Measurements from ENCODE around the gene PTGR3.

The PTGR3 gene

DNA sequence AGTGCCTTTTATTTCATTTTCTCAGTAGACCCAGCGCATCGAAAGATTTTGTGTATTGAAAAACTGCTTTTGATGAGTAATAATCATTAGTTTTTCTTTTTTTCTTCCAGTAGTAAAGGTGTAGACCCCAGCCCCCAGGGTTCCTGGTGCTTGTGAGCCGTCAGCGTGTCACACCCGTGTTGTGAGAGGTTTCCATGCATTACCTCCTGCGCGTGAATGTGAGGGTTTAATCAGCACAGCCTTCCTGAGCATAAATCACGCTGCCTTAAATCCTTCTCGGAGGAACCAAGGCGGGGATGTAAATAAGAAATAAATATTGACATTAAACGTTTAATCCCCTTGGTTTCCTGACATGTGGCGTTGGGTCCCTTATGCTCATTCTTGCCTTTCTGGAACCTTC lies 26.0 kb upstream of the PTGR3 start:
- no peak for DNase-seq

DNA sequence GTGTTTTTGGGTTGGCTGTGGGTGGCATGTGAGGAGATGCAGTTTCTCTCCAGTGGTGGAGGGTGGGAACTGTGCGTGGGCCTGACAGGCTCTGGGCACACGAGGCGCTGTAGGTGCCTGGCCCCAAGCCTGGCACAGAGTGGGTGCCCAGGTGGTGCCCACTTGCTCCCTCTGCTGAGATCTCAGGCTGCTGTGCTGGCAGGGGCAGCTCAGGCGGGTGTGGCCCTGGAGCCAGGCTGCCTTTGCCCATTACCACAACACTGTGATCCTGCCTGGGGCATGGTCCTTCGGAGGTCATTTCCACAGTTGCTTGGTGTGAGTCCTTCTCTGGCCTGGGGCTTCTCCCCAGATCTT lies 22.1 kb upstream of the PTGR3 start:
- no peak for DNase-seq

DNA sequence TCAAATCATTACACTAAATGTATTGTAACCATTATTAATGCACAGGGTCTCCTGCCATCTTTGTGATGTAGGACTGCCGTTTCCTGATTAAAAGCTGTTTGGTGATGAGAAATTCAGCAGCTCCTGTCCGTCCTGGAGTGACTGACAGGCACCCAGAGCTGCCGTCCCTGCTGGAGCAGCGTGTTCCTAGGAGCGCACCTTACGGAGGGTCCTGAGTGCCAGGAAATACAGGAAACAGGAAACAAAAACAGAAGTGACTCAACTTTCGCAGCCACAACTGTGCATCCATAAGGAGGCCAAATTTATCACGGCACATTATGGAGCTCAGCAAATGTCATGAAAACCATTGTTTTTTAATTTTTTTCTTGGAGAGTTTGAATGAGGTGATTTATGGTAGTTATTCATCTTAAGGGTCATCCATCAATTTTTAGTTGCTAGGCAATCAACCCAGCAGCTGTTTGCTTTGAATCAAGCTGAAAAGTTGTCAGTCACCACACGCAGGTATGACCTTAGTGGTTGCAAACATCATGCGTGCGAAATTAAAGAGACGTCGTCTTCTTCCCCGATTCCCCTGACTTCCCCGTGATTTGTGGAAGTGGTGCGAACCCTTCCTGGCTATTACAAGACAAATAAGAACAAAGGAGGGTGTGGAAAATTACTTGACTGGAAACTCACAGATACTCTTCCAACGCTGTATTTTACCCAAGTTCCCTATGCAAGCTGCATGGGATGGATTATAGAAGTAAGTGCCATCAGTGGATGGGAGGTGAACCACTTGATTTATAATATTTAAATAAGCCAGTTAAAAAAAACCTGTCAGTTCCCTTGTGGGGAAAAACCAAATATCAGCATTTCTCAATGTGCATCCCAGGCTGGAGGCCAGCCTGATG lies 21.5 kb upstream of the PTGR3 start:
- no peak for DNase-seq

DNA sequence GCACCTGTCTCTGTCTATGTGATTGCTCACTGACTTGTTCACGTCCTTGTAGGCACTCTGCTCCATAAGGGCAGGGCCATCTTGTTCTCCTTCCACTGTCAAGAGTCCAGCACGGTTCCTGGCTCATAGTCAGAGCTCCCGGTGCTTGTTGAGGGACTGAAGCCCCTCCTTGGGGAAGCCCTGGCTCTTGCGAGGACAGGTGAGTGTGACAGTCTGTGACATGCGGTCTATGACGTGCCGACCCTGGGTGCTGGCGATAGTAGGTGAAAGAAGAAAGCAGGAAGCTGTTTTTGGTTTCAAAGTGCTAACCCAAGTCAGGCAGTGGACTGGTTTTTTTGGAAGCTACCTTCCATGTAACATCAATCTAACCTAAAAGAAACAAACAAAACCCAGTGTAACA lies 20.5 kb upstream of the PTGR3 start:
- DNase-seq, result no peak

DNA sequence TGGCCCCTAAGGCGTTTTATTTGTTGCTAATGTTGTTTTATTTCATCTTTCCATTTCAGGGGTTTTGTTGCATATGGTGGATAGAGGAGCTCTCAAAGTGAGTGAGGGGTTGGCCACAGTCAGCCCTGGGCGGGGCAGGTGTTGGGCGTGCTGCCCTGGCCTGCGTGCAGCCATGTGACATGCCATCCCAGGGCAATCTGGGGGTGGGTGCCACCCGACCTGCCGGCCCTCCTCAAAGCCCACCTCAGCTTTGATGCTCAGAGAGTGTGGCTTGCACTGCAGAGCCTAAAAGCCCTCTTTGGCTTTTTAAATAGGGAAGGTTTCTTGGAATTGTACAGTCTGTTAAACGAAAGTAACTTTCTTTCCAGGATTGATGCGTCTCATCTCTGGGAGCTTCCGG lies 20.0 kb upstream of the PTGR3 start:
- no peak for DNase-seq

DNA sequence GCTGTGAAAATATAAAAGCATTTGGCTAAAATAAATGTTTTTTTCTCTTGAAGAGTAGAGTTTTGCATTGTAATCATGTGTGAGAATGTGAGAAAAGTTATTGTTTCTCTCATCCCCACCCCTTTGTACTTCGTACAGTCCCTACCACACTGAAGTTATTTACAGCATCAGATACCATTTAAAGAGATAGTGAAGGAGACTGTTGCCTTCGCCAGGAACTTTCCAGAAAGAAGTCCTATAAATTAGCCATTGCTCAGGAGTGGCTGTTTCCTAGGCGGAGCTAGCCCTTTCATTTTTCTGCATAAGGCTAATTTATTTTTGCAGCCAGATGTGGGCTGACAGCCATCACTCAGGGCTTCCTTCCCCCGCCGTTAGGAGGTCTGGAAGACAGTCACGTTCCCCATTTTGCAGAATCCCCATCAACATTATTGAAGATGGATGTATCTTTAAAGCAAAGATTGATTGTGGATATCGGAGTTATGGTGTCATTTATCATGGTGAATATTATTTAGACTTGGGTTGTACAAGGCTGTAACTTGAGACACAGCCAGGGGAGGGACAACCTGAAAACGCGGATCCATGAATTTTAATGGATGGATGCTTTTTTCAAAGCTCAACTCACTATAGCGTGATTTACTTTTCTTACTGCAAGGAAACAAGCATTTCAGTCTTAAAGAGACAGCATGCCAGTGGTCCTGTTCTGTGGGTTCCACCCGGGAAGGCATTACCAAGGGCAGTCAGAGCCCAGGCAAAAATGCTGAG lies 18.8 kb upstream of the PTGR3 start:
- DNase-seq, result no peak

DNA sequence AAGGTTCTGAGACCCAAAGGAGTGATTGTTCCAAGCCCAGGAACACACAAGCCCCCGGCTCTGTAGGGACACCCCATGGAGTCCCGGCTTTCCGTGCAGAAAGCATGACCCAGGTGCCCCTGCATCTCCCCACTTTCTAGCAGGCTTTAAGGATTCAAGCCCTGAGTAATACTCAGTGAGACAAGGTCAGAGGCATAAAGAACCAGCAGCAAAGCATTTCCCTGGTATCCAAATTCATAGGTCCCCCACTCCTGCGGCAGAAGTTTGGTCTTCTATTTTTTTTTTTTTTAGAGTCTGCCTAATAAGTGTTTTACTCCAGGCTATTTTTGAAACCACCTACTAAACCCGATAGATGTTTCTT lies 18.0 kb upstream of the PTGR3 start:
- no peak for DNase-seq

DNA sequence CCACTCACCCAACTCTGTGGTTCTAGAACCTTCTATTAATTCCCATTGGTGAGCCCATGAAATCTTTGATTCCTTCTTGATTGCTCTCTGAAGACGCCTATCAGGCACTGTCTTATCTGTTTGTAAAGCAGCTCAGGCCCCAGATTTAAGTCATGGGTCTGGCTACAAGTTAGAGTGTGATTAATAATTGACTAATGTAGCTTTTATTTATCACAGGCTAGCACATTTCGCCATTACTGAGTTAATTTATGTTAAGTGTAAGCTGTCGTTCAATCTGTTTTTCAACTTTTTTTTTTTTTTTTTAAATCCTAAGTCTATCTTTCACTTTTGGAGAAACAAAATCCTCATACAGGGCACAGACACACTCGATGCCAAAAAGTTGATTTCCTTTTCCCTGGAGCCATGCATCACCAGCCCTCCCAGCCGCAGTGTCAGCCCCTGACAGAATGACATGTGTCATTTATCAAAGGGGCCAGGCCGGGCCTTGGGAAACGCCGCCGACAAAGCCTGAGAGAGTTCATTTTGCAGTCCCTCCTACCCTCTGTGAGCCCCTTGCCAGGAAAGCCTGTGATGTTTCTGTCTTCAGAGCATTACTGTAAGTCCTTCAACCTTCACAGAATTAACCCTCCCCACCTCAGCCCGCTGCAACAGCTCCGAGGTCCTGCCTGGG lies 17.5 kb upstream of the PTGR3 start:
- no peak for DNase-seq

DNA sequence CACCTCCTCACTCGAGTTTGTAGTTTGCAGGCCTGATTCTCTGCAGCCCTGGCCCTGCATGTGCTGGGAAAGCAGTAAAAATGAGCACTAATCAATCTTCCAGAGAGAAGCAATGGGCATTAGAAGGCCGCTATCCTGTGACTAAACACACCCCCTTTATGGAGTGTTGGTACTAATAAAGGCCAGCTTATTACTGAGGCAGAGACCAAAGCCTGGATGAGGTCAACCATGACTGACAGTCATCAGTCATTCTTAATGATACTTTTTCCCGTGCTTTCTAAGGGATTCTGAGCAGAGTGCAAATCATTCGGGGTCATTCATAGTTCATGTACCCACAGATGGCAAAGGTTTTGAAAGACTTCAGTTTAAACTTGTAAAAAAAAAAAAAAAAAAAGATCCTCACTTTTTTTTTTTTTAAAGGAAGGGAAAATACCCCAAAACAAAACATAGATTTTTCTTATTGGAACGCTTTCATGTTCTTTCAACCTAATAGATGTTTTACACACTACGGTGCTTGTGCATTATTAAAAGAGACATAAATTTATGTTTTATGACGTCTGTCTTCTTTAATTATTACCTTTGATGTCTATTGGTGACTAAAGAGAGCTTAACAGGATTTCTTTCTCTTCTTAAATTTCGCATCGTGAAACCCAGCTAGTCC lies 14.9 kb upstream of the PTGR3 start:
- DNase-seq, result no peak

DNA sequence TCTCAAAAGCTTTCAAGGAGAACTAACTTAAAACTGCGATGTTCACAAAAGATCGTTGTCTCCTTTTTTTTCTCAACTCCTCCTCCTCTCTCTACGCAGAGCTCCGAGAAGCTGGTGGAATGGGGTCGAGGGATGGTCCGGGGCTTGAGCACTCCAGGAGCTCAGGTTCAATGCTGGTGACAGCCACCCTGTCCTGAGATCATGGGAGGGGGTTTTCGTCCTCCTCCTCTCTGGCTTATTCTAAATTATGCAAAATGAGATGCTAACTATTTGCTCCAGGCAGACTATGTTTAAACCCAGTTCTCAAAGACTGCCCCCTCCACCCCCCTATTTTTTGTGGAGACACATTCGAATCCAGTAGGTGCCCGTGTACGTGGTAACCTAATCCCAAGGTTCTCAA lies 13.5 kb upstream of the PTGR3 start:
- DNase-seq, result no peak

DNA sequence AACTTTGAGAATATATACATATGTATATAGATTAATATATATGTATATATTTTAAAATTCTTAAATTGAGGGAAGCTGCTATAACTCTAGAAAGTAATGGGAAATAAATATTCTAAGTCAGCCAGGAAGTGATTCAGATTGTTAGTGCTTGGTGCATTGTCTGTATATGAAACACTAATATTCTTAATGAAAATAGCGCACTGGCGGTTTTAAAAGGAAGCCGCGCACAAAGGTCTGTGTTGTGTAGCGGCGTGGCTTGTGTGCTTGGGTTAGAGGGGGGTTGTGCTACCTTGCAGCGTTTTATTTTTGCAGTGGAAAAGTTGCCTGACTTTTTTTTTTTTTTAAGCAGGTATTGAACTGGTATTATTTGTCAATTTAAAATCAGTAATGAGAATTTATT lies 13.0 kb upstream of the PTGR3 start:
- no peak for DNase-seq

DNA sequence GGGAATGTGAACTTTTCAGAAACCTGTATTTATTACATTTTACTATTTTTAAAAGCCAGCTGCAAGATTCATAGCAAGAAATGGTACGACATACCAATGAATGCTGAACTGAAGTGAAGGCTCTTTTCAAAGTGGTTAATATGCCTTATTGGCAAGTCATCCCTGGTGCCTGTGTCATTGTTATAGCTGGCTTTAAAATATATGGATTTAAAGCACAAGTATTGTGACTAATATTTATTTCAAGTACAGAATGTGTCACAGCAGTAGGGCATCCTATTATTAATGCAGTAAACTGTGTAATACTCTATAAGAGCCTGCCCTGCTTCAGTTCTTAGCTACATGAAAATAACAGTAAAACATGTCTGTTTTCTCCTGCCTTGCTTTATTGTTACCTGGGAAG lies 12.5 kb upstream of the PTGR3 start:
- no peak for DNase-seq

DNA sequence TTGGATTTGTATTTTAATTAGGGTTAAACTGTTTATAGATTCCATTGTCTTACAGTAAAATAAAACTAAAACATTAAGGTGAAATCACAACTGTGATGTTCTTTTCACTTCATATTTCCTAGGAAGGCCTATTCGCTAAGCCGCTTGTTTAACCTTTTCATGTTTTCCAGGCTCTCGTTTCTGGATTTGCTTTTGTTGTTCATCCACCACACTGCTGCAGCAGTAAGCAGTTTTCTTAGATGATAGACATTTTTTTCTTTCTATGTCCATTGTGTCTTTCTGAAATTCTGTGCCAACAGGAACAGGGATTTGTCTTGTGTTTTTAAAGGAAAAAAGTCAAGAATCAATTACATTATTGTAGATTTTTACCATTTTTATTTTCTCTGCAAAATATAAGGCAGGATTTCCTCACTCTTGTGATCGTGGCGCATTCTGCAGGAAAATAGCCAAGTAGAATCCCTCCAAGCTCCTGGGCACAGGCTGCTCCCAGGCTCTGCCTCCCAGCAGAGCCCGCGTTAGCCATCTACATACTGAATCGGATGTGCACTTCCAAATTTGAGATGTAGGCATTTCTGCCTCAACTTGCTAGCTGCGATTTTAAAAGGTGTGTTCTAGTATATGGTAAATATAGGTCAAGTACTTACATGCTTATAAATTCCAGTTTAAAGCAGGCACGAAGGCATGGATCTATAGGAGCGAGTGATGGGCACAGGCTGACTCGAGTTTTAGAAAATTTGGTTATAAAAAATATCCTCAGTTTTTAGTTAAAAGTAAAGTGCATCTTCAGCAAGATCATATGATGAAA lies 11.8 kb upstream of the PTGR3 start:
- no peak for DNase-seq

DNA sequence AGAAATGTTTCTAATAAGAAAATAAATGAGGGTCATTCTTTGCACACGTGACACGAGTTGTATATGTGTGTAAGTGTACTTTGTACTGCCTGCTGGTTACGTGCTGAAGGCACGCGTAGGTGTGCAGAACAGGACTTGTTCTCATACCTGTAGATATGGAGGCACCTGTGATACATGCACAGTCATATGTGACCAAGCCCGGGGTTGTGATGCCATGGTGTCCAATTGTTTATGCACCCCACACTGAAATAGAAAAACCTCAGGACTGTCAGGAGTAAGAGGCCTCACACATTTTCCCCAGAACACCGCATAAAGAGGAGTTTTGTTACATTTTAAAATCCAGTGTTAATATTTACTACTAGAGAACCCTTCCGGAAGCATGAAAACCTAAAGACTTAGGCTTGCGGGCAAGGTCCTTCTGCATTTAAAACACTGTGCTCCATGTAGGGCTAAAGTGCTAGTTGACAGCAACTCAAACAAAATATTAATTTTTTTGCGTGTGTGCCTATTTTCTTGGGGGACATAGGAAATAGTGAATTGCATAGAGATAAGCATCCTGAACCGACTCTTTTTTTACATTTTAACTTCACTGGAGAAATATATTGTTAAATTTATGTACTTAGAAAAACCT lies 10.9 kb upstream of the PTGR3 start:
- DNase-seq, result no peak

DNA sequence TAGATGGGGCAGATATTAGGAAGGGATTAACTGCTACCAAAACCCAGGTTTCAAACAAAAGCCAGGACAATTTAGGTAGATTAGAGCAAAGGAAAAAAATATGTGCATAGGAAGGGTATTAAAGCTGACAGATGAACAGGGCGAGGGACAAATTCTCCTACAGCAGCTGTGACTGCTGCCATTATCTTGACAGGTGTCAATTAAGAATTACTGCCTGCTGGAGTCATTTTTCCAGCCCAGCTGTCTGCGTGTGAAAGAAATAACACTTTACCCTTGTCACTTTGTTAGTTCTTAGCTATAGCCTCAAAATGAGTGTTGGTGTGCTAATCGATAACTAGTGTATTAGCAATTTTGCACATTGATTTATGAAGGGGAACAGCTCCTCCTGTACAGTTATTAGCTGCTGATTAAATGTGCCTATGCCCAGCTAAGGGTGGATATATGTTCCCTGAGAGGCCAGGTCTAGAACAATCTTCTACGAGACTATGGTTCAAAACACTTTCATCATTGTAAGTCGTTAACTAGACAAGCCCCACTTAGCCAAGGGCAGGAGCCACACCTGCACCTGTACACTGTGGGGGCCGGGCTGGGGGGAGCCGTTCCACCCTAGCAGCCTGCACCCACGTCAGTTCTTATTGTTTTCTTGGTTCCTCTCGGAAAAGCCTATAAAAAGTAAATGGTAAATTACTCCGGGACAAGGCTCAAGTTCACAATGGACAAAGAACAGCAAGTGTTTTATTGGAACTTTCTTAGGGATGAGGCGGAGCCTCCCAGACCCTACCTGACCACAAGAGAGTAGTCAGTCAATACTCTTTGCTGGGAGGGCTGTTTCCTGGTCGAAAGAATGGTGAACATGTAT lies 9.4 kb upstream of the PTGR3 start:
- peak; percentile 21 for DNase-seq

DNA sequence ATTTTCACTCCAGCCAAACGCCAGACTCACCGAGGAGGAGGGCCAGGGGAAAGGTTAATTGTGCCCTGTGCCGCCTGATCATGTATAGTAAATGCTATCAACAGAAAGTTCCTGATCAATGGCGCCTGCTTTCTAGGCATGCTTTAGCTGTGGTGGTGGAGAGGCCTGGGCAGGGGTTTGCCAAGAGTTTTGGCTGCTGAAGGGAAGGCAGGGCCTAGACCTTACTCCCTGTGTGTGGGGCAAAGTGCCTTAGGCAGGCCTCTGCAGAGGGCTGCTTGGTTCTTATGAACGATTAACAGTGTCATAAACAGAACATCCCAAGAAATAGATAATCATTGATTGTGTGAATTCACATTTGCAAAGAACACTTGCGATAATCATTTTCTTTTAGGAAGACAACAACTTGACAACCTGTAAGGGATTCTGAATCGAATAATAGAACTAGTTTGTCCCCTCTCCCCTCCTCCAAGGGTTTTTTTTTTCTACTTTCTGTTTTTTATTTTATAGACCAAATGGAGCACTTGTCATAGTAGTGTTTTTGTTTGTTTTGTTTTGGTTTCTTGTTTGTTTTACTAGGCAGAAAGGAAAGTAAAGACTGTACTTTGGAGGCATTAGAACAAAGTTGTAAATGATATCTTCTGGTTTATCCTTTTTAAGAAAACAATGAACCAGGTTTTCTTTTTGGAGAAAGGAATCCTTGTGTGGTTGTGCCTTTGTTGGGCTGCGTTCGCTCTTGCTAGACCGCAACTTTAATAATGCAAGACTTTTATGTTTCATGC lies 8.2 kb upstream of the PTGR3 start:
- no peak for DNase-seq

DNA sequence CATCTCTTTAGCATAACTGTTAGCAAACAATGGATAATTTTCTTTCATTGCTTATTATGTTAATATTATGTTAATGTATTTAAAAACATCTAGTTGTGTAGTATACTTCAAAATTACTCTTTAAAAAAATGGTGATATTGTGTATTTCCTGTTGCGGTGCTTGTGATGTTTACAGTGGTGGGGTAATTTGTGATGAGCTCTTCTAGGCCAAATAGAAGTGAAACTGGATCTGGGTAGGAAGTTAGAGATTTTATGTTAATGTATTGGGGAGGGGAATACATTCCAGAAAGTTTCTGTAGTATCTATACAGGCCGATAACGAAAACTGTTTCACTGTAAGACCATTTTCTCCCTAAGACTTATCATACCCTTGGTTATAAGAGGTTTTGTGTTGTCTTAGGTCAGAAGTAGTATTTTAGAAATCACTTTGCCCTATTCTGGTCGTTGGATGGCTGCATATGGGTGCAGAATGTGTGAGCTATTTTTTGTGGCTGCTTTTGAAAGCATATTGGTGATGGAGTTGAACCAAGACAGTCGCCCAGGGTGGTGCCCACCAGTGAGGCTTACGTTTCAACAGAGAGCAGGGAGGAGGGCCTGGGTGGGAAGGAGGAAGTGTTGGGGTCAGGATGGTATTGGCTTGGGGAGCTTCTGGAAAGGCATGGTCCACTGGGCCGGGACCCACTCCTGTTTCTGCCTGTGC lies 7.4 kb upstream of the PTGR3 start:
- no peak for DNase-seq

DNA sequence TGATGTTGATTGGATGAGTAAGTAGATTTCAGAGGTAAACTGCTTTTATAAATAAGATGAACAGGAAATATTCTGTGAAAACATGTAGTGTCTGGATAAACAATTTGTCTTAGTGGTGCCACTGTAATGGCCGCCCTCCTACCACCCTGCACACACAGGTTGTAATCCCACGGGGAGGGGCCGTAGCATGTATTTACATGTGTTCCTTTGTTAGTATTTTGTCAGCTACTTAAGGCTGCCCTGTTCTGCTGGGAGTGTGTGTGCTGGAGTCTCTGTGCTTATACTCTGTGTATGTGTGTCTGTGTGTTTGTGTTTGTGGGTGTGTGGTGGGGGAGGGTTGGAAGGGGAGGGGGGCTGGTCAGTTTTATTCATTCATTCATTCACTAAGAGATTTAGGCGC lies 6.7 kb upstream of the PTGR3 start:
- no peak for DNase-seq

DNA sequence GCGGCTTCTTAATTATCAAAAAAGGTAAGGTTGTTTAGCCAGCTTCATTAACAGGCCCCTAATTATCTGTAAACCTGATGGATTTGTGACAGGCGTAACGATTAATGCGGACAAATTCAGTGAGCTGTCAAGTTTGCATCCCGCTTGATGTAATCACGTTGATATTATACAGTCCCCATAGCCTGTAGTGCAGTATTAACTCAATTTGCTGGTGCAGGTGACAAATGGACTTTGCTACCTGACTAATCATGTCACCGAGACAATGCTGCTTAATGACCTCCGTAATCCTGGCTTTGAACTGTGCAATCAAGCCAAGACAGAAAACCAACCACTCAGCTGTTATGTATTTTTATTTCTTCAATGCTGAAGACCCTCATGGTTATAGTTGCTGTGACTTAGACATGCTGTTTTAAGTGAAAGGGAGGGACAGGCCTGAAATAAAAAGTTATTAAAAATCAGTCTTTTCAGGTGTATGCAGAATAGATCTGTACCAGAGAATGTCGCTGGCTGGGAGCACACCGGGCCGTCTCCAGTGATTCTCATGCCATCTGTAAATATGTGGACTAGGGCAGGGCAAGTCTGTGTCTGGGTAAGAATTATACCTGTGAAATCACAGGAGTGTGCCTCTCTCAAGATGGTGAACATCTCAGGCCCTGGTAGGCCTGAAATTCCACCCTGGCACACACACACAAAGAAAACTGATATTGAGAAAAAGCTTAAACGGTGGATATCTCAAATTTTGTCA lies 6.0 kb upstream of the PTGR3 start:
- no peak for DNase-seq

All from NCI-H1105 (cell line).